C4-2B (cell line): ENCODE measurements around the gene CCDC188.

Experiments used
- ZFX ChIP-seq: fragments of 450-650 bp; IDR thresholded peaks from 2 replicates; pipeline ENCODE4 v1.6.1; 2017
- TF ChIP-seq, protein P1 (sequence below): fragments of 450-650 bp; conservative IDR thresholded peaks from 2 replicates; pipeline ENCODE4 v1.5.1; 2017; ENCODE audit warnings: mild to moderate bottlenecking

DNA sequence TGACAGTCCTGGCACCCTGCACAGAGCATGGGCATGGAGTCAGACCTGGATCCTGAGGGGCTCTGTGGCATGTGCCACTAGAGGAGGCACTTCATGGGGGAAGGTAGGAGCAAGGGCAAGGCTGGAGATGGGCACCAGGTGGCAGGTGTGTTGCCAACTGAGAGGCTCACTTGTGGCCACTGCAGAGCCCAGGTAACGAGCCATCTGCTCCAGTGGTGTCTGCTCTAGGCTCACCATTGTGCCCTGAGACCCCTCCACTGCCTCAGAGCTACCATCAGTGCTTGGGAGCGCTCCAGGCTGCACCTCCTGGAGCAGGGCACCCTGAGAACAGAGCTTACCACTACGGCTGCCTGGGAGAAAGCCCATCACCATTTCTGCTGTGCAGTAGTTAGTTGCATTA lies 20.5 kb downstream of the CCDC188 start:
- TF ChIP-seq, protein P1, sequence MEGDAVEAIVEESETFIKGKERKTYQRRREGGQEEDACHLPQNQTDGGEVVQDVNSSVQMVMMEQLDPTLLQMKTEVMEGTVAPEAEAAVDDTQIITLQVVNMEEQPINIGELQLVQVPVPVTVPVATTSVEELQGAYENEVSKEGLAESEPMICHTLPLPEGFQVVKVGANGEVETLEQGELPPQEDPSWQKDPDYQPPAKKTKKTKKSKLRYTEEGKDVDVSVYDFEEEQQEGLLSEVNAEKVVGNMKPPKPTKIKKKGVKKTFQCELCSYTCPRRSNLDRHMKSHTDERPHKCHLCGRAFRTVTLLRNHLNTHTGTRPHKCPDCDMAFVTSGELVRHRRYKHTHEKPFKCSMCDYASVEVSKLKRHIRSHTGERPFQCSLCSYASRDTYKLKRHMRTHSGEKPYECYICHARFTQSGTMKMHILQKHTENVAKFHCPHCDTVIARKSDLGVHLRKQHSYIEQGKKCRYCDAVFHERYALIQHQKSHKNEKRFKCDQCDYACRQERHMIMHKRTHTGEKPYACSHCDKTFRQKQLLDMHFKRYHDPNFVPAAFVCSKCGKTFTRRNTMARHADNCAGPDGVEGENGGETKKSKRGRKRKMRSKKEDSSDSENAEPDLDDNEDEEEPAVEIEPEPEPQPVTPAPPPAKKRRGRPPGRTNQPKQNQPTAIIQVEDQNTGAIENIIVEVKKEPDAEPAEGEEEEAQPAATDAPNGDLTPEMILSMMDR, result no peak; the same call in 1 of the 2 replicates
- no peak for TF ChIP-seq ZFX
